Right hindlimb (tissue), 1 donor: ENCODE results near the gene VEPH1.

Source experiments
- DNase-seq: peaks from one replicate; pipeline ENCODE4 v3.0.0-alpha.2; 2018

Gene VEPH1

GRCh38 chr3:157247391-157247790 is 255.8 kb downstream of the VEPH1 start:
- DNase-seq: no peak

DNA sequence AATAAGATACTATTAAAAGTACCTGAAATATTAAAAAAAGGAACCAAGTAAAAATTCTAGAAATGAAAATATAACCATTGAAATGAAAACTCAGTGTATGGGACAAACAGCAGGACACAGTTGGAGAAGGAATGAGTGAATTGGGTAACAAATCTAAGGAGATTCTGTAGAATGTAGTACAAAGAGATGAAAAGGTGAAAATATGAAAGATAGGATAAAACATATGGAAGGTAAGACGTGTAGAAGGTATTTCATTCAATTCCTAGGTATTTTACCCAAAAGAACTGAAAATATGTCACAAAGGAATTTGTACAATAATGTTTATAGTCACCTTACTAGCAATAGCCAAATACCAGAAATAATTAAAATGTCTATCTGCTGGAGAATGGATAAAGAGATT is 260.4 kb downstream of the VEPH1 start:
- DNase-seq: no peak

DNA sequence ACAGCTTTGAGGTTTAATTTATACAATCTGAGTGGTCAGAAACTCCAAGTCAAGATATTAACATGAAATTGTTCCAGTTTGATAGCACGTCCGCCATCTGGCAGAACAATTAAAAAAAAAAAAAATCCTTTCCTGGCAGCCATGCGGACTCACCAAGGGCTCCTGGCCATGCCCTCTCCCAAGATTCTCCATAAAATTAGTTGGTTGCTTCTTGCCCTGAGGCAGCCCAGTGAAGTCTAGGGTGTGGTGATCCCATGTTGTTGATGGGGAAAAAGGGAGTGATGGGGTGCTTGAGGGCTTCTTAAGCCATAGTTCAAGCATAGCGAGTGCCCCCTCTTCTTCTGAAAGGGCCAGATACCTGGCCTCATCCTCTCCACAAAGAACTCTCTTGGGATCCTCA is 261.6 kb downstream of the VEPH1 start:
- no peak for DNase-seq

DNA sequence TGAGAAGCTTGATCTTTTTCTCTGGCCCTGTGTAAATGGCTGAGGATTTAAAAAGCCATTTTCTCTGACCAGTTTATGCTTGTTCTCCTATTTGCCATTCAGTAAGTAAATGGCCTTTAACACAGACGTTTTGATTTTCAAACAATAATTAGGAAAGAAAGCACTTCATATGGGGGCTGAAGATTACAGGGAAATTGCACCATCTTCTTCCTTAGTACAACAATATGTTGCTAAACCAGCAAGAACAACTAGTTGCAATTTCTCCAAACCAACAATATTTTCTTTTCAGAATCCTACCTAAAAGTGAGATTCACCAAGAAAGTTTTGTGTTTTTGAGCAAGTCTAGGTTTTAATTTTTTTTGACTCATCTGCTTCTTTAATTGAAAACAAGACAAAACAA is 262.8 kb downstream of the VEPH1 start:
- DNase-seq: no peak

GRCh38 chr3:157239082-157239704 is 264.0 kb downstream of the VEPH1 start:
- peak; percentile 27 for DNase-seq

DNA sequence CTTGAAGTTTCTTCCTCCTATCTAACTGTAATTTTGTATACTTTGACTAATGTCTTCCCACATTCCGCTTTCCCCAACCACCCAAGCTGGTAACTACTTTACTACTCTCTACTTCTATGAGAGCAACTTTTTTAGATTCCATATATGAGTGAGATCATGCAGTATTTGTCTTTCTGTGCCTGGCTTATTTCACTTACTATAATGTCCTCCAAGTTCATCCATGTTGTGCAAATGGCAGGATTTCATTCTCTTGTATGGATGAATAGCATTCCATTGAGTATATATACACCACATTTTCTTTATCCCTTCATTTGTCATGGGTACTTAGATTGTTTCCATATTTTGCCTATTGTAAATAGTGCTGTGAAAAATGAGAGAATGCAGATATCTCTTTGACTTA is 264.8 kb downstream of the VEPH1 start:
- no peak for DNase-seq

DNA sequence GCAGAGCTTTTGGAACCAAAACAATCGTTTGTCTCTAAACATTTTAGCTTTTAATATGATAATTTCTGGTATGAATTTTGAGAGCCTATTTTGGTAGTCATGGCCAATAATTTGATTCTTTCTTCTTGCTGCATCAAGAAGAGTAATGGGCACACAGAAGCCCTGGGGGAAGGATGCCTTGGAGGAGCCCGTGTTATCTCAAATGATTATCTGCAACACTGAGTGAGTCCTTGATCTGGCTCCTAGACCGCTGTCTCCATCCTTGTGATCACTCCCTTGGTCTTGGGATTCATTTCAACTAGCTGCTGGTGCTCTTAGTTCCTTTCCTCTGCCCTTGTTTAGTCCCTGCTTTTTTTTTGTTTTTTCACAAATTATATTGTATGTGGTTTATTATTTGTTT is 265.3 kb downstream of the VEPH1 start:
- no peak for DNase-seq

DNA sequence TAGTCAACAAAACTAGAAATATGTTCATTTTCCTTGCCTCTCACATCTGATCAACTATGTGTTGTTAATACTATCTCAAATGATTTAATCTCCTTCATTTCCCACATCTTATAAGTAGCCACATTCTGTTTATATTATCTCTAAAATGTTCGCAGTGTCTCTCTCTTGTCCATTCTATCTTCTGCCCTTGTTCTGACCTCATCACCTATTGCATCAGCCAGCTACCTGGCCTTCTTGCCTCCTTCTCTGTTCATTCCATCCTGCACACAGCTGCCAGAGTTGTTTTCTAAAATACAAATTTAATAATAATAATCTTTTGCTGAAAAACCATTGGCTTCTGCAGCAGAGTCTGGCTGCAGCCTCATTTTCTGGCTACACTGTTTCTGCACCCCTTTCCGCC is 267.9 kb downstream of the VEPH1 start:
- DNase-seq: no peak

- no peak for DNase-seq
Measured at GRCh38 chr3:157233923-157234322, 269.3 kb downstream of the VEPH1 start.

DNA sequence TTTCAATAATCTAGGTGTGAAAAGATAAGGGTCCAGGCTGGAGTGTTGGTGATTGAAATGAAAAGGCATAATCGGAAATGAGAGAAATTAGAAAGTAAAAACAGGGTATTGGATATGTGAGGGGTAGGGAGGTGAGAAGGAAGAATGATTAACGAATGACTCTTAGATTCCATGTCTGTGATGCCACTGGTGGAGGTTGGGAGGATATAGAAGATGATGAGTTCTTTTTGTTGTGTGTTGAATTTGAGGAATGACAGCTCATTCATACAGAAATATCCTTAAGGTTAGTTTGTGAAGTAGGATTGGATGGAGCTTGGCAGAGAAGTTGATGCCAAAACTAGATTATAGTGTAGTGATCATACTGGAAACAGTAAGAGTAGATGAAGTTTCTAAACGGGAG is 271.1 kb downstream of the VEPH1 start:
- no peak for DNase-seq

DNA sequence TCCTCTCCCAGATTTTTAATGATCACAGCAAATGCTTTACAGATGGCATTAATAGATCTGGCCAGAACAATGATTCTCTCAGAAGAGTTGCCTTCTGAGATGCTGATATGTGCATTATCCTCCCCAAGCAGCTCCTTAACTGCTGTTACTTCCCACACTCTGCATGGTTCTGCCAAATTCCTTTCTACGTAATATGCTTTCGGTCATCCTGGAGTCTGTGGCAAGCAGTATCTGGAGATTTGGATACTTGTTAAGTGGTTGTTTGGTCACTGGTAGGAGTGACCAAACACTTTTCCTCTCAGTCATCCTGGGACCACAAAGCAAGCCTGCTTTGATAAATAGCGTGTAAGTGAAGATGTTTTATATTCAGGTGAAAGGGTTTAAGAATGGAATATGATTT is 272.1 kb downstream of the VEPH1 start:
- DNase-seq: no peak

GRCh38 chr3:157226173-157226847 is 276.9 kb downstream of the VEPH1 start:
- DNase-seq: no peak

DNA sequence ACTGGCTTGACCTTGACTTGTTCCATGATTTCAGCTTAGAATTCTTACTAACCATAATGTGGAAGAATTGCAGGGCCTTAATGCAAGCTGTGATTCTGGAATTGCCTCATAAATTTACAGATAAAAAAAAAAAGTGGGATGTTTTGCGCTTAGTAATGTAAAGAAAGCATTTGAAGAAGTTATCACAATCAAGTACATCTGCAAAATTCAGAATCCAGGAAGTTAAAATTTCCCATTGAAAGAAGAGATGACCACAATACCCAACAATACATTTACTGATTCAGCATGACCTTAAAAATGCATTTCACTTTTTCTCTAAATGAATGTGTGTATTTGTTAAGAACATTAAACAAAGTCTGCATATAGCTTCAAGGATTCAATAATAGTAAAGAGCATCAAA is 278.2 kb downstream of the VEPH1 start:
- no peak for DNase-seq

- DNase-seq: no peak
Measured at GRCh38 chr3:157220883-157221282, 282.3 kb downstream of the VEPH1 start.

DNA sequence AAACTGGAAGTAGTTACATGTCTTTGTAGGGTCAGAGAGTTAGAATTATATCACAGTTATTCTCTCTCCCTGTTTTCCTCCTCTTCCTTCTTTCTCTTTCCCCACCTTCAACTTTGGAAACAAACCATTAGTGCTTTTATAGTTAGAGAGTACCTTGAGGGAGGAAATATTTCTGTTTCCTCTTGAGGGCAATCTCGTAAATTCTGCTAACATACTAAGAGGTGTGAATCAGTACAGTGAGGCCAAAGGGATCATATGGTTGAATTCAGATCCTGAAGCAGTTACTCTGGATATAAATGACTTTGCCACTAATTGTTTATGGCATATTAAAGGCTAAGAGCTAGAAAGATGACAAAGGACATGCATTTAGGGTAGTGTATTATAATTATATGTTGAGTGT is 283.0 kb downstream of the VEPH1 start:
- no peak for DNase-seq

- DNase-seq: no peak
Measured at GRCh38 chr3:157219215-157219614, 284.0 kb downstream of the VEPH1 start.
